Glomerular endothelial cell (primary cell): ENCODE results near the gene LIMK1. TPM values are rescaled to one million over a fixed set of nuclear protein-coding genes. Genes with fewer than 3 reads are reported as not detected.

Experiments
- DNase-seq: peaks from one replicate; pipeline ENCODE4 v3.0.0-alpha.2; 2011; ENCODE audit warnings: low read depth, low spot score; ENCODE audit errors: extremely low read depth
- total RNA-seq: library from RNA; depleted of rRNA; stranded (reverse); fragments of >200 nt; gene quantifications from 2 replicates; pipeline ENCODE4 v1.2.3, GENCODE V29; 2015

LIMK1 gene
- total RNA-seq, 1 donor from 2014 or later = 56.8 TPM

DNA sequence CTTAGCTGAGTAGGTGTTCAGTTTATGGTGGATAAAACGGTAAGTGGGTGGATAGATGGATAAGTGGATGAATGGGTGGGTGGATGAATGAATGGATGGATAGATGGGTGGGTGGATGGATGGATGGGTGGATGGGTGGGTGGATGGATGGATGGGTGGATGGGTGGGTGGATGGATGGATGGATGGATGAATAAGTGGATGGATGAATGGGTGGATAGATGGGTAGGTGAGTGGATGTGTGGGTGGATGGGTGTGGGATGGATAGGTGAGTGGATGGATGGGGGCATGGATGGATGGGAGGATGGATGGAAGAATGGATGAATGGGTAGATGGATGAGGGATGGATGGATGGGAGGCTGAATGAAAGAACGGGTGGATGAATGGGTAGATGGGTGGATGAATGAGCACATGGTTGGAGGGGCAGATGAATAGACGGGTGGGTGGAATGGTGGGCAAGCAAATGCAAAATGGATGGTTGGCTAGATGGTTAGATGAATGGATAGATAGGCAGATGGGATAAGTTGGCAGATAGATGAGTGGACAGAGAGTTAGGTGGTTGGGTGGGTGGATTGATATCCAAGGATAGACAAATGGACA is 29.9 kb upstream of the LIMK1 start:
- DNase-seq = no peak

DNA sequence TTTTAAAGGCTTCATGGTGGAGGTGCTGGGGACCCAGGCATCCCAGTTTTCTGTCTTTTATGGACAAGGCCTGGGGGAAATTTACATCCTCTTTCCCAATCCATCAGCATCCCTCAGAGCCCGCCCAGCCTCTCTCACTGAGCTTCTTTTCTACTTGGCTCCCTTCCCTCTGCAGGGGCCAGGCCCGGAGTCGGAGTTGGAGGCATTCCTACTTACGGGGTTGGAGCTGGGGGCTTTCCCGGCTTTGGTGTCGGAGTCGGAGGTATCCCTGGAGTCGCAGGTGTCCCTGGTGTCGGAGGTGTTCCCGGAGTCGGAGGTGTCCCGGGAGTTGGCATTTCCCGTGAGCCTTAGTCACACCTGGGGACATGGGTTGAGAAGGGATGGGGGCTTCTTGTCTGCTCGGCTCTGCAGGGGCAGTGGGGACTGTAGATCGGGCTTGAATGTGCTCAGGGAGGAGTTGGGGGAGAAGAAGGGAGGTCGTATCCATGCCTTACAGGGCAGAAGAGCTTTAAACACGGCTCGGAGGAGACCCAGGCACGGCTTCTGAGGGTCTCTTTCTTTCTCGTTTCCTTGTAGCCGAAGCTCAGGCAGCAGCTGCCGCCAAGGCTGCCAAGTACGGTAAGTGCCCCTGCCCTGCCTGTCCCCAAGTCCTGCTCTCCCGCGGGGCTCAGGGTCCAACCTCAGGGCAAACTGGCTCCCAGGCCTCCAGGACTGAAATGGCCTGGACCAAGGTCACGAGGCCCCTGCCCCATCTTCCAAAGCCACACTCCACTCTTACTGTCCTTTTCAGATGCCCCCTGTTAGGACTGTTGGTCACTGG is 27.3 kb upstream of the LIMK1 start:
- DNase-seq = no peak

DNA sequence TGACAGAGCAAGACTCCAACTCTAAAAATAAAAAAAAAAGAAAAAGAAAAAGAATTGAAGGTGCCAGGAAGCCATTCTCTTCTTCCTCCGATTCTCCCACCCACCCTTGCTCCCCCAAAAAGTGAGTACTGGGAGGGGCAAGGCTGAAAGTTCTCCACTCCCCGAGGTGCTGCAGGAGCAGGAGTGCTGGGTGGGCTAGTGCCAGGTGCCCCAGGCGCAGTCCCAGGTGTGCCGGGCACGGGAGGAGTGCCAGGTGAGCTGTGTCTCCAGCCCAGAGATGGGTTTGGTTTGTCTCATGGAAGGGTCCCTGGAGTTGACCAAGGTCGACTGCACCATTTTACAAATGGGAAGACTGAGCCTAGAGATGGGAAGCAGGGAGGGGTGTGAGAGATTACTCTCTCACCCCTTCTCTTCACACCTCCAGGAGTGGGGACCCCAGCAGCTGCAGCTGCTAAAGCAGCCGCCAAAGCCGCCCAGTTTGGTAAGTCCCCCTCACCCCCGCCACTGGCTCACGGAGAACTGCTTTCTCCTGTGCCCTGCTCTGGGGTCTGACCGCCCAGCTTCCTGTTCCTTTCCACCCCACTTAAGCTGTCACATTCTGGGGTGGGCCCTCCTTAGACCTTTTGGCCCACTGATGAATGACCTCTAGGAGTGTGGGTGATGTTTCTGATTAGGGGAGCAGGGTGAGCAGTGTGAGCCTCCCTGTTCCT is 26.2 kb upstream of the LIMK1 start:
- no peak for DNase-seq

GRCh38 chr7:74057987-74058386 is 25.6 kb upstream of the LIMK1 start:
- DNase-seq = no peak

DNA sequence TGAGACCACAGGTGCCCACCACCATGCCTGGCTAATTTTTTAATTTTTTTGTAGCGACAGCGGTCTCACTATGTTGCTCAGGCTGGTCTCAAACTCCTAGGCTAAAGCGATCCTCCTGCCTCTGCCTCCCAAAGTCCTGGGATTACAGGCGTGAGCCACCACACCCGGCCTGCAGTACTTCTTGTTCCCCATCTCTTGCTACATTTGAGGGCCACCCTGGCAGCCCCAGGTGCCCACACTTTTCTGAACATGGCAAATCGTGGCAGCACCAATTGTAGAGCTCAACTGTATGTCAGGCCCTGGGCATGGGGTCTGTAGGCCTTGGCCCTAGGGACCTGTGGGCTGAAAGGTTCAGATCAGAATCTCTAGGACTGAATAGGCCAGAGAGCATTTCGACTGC is 25.1 kb upstream of the LIMK1 start:
- DNase-seq = no peak

- no peak for DNase-seq
Observed at GRCh38 chr7:74059037-74059436, 24.6 kb upstream of the LIMK1 start.

GRCh38 chr7:74059681-74060588 is 23.7 kb upstream of the LIMK1 start:
- DNase-seq = no peak

- DNase-seq = peak; percentile 54
Observed at GRCh38 chr7:74061840-74062539, 21.6 kb upstream of the LIMK1 start.

DNA sequence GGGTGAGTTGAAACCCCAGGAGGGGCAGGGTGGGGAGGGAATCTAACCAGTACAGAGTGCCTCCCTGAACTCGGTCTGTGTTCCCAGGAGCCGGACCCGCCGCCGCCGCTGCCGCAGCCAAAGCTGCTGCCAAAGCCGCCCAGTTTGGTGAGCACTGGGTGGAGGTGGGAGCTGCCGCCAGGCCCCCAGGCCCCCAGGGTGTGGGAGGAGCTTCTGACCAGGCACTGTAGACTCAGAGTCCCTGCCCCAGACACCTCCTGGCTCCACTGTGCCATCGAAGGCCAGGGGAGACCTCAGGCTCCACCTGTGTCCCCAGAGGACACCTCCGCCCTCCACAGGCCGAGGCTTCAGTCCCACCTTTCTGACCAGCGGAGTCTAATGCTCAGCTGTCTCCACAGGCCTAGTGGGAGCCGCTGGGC is 20.4 kb upstream of the LIMK1 start:
- DNase-seq = no peak

DNA sequence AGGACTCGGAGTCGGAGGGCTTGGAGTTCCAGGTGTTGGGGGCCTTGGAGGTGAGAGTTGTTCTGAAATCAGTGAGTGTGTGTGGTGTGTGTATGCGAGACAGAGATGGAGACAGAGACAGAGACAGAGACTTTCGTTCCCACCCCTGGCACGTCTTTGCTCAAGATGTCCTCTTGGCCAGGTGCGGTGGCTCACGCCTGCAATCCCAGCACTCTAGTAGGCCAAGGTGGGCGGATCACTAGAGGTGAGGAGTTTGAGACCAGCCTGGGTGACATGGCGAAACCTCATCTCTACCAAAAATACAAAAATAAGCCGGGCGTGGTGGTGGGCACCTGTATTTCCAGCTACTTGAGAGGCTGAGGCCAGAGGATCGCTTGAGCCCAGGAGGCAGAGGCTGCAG is 20.0 kb upstream of the LIMK1 start:
- no peak for DNase-seq

- DNase-seq = no peak
Observed at GRCh38 chr7:74064696-74065095, 18.9 kb upstream of the LIMK1 start.

DNA sequence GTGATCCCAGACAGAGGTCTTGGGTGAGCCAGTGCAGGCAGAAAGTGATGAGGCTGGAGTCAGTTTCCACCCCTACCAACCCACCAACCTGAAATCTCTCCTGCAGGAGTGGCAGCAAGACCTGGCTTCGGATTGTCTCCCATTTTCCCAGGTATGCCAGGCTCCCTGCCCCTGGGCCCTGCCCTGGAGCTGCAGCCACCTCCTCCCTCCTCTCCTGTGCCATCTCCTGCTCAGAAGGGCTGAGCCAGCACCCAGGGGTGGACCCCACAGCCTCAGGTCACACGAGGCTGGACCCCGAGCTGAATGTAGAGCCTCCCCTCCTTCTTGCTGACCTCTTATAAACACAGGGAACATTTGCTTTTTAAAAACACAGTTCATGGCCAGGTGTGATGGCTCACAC is 17.0 kb upstream of the LIMK1 start:
- DNase-seq = no peak

GRCh38 chr7:74068378-74069085 is 15.1 kb upstream of the LIMK1 start:
- no peak for DNase-seq

GRCh38 chr7:74069086-74069541 is 14.5 kb upstream of the LIMK1 start:
- no peak for DNase-seq

DNA sequence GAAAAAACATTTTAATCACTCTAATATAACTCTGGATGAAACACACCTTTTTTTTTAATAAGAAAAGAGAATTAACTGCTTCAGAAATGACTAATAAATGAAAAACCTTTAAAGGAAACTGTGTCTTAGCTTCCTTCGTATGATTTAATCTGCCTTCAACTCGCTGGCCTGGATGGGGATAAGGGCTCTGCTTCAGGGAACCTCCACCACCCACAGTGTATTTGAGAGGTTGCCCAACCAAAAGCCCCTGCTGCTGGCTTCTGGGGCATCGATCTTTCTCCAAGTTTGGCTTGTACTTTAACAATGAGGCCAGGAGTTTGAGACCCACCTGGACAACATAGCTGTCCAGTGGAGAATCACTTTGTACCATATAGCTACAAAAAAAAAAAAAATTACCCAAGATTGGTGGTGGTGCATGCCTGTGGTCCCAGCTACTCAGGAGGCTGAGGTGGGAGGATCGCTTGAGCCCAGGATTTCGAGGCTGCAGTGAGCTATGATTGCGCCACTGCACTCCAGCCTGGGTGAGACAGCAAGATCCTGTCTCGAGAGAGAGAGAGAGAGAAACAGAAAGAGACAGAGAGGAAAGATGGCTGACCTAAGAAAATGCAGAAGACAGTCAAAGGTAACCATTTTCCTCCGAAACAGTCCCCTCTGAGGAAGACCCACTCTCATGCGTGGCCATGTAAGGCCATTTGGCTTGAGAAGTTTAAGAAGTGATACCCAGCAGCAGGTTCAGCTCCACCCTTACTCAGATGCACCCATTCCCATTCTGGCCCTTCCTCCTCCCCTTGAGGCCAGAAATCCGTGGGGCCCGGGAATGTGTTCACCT is 13.6 kb upstream of the LIMK1 start:
- no peak for DNase-seq

GRCh38 chr7:74070619-74070921 is 13.0 kb upstream of the LIMK1 start:
- DNase-seq = no peak

DNA sequence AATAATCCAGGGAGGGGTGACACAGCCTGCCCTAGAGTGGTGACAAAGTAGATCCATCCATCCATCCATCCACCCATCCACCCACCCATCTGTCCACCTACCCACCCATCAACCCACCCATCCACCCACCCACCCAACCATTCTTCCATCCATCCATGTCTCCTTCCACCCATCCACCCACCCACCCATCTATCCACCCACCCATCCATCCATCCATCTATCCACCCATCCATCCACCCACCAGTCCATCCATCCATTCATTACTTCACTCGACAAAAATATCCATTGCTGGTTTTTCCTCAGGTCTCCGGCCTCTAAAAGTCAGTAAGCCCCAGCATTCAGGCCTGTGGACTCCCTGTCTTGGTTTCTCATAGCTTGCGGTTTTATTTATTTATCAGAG is 12.5 kb upstream of the LIMK1 start:
- no peak for DNase-seq

GRCh38 chr7:74074770-74075169 is 8.8 kb upstream of the LIMK1 start:
- DNase-seq = no peak

GRCh38 chr7:74078461-74078860 is 5.1 kb upstream of the LIMK1 start:
- no peak for DNase-seq
